PC-9 (cell line): ENCODE measurements around the gene KBTBD8. TPM values are rescaled to one million over a fixed set of nuclear protein-coding genes. Genes with fewer than 3 reads are reported as not detected.

Source experiments
- BruUV-seq: library from RNA; stranded (reverse); fragments of 400-500 nt; replicated peaks from 2 replicates; lab custom pipeline; 2021; lab: Mats Ljungman, UMichigan
- CTCF ChIA-PET: fragments of 300-600 bp; sonication (Branson Sonifier 250); formaldehyde crosslinking; loops from one replicate; lab custom pipeline; 2022; ENCODE audit warnings: antibody characterized with exemption; lab: Charles Lee
- POLR2A ChIA-PET: fragments of 300-600 bp; sonication (Branson Sonifier 250); formaldehyde crosslinking; loops from one replicate; lab custom pipeline; 2022; ENCODE audit warnings: antibody characterized with exemption; ENCODE audit not compliant: unreplicated experiment; lab: Charles Lee
- DNase-seq, 2 experiments: peaks; one replicate each; pipeline versions ENCODE4 v3.0.0 to v3.0.0-alpha.2; 2015 to 2022; ENCODE audit warnings: mixed read lengths in 1 of 2
- H2AFZ ChIP-seq: fragments of 200-600 bp; sonication (generic); 2 replicates; pipeline ENCODE4 v1.8.1; 2017; ENCODE audit warnings: antibody characterized with exemption
- H3F3A ChIP-seq: fragments of 200-600 bp; sonication (generic); 2 replicates; pipeline ENCODE4 v1.8.1; 2017; ENCODE audit warnings: antibody characterized with exemption, mild to moderate bottlenecking, low read depth; ENCODE audit not compliant: insufficient read depth
- H3K27ac ChIP-seq: fragments of 200-600 bp; sonication (generic); 2 replicates; pipeline ENCODE4 v1.6.1; 2016; ENCODE audit warnings: mixed run types
- H3K27me3 ChIP-seq: fragments of 200-600 bp; sonication (generic); 2 replicates; pipeline ENCODE4 v1.6.1; 2016; ENCODE audit warnings: low read depth, mixed run types; ENCODE audit not compliant: insufficient read depth
- H3K36me3 ChIP-seq: fragments of 200-600 bp; sonication (generic); 2 replicates; pipeline ENCODE4 v1.6.1; 2016; ENCODE audit warnings: low read depth, mixed run types
- H3K4me1 ChIP-seq: fragments of 200-600 bp; sonication (generic); replicated peaks from 2 replicates; pipeline ENCODE4 v1.6.1; 2016; ENCODE audit warnings: mixed run types; ENCODE audit not compliant: insufficient read depth
- H3K4me2 ChIP-seq: fragments of 200-600 bp; sonication (generic); 2 replicates; pipeline ENCODE4 v1.6.1; 2017; ENCODE audit warnings: mixed run types
- H3K4me3 ChIP-seq: fragments of 200-600 bp; sonication (generic); 2 replicates; pipeline ENCODE4 v1.6.1; 2016; ENCODE audit warnings: mixed run types
- H3K79me2 ChIP-seq: fragments of 200-600 bp; sonication (generic); 2 replicates; pipeline ENCODE4 v1.6.1; 2017; ENCODE audit warnings: low read depth, mixed run types
- H3K9me2 ChIP-seq: fragments of 200-600 bp; sonication (generic); 2 replicates; pipeline ENCODE4 v1.8.1; 2017; ENCODE audit warnings: mild to moderate bottlenecking; ENCODE audit not compliant: insufficient read depth
- H3K9me3 ChIP-seq: fragments of 200-600 bp; sonication (generic); 2 replicates; pipeline ENCODE4 v1.8.1; 2016; ENCODE audit warnings: low read depth; ENCODE audit not compliant: insufficient read depth
- H4K20me1 ChIP-seq: fragments of 200-600 bp; sonication (generic); 2 replicates; pipeline ENCODE4 v1.8.1; 2017; ENCODE audit not compliant: insufficient read depth
- EZH2 ChIP-seq: fragments of 200-600 bp; sonication (generic); IDR thresholded peaks from 2 replicates; pipeline ENCODE4 v1.8.0; 2017; ENCODE audit warnings: antibody characterized with exemption, low read depth
- intact Hi-C: fragments of 100-400 bp; cut with micrococcal nuclease; formaldehyde crosslinking; loops from one replicate; pipeline ENCODE4 v1.10.0; 2022; ENCODE audit not compliant: unreplicated experiment
- total RNA-seq: library from RNA; stranded (reverse); gene quantifications from 2 replicates; pipeline ENCODE4 v1.2.3, GENCODE V29; 2021
- TF ChIP-seq, protein P1 (sequence below): fragments of 200-600 bp; sonication (generic); conservative IDR thresholded peaks from 2 replicates; pipeline ENCODE4 v1.6.1; 2017; ENCODE audit warnings: mixed run types, antibody characterized with exemption, mild to moderate bottlenecking, moderate library complexity

KBTBD8 gene
- total RNA-seq, 1 experiment from 2014 or later, result not detected

GRCh38 chr3:66952357-66952756, 45.8 kb upstream of the KBTBD8 start:
- Histone ChIP-seq H4K20me1 (no peaks in the 10 kb centered on the region), H3K4me3 (no peak overlapping the region), H3K79me2 (no peaks in the 10 kb centered on the region), H3K4me1 (no peaks in the 10 kb centered on the region), H3K27me3 (peaks cover 34% of the 10 kb centered on the region), H3K4me2 (no peak overlapping the region), H2AFZ (no peak overlapping the region), H3F3A (no peaks in the 10 kb centered on the region), H3K27ac (no peak overlapping the region), H3K9me2 (no peaks in the 10 kb centered on the region), H3K36me3 (no peaks in the 10 kb centered on the region), H3K9me3 (no peaks in the 10 kb centered on the region)
- TF ChIP-seq, protein P1, sequence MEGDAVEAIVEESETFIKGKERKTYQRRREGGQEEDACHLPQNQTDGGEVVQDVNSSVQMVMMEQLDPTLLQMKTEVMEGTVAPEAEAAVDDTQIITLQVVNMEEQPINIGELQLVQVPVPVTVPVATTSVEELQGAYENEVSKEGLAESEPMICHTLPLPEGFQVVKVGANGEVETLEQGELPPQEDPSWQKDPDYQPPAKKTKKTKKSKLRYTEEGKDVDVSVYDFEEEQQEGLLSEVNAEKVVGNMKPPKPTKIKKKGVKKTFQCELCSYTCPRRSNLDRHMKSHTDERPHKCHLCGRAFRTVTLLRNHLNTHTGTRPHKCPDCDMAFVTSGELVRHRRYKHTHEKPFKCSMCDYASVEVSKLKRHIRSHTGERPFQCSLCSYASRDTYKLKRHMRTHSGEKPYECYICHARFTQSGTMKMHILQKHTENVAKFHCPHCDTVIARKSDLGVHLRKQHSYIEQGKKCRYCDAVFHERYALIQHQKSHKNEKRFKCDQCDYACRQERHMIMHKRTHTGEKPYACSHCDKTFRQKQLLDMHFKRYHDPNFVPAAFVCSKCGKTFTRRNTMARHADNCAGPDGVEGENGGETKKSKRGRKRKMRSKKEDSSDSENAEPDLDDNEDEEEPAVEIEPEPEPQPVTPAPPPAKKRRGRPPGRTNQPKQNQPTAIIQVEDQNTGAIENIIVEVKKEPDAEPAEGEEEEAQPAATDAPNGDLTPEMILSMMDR, result no peak
- TF ChIP-seq EZH2, result no peak
- CTCF ChIA-PET, result no interaction called here
- no TSS peak for BruUV-seq
- intact Hi-C loops, result no loop called here
- POLR2A ChIA-PET, result no interaction called here
- DNase-seq, result no peak

GRCh38 chr3:66953934-66954445, 44.1 kb upstream of the KBTBD8 start:
- H4K20me1 ChIP-seq, result no peaks in the 10 kb centered on the region
- H3K4me2 ChIP-seq, result no peak overlapping the region
- BruUV-seq, result no TSS peak
- no peaks in the 10 kb centered on the region for H3K36me3 ChIP-seq
- H3K4me1 ChIP-seq, result no peaks in the 10 kb centered on the region
- no peak for TF ChIP-seq EZH2
- TF ChIP-seq, protein P1, result no peak
- POLR2A ChIA-PET, result no interaction called here
- H2AFZ ChIP-seq, result no peak overlapping the region
- H3K79me2 ChIP-seq, result no peaks in the 10 kb centered on the region
- no peaks in the 10 kb centered on the region for H3F3A ChIP-seq
- intact Hi-C loops, result no loop called here
- H3K9me2 ChIP-seq, result no peaks in the 10 kb centered on the region
- peaks cover 43% of the 10 kb centered on the region for H3K27me3 ChIP-seq
- no peak overlapping the region for H3K4me3 ChIP-seq
- DNase-seq, result no peak
- no peak overlapping the region for H3K27ac ChIP-seq
- H3K9me3 ChIP-seq, result no peaks in the 10 kb centered on the region
- CTCF ChIA-PET, result no interaction called here

DNA sequence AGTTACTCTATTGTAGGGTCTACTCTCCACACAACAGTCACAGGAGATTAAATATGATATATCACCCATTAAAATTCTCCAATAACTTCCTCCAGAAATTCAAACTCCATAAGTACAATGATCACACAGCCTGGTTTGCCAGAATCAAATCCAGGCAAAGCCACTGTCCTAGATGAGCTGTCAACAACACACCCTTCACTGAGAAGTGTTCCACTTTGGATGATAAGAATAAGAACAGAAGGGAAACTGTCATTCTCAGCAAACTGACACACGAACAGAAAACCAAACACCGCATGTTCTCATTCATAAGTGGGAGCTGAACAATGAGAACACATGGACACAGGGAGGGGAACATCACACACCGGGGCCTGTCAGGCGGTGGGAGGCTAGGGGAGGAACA, 41.4 kb upstream of the KBTBD8 start:
- no peaks in the 10 kb centered on the region for H3K36me3 ChIP-seq
- H3K27ac ChIP-seq, result no peak overlapping the region
- H4K20me1 ChIP-seq, result no peaks in the 10 kb centered on the region
- no peaks in the 10 kb centered on the region for H3K9me2 ChIP-seq
- H3K27me3 ChIP-seq, result peaks cover 52% of the 10 kb centered on the region
- no peak overlapping the region for H3K4me2 ChIP-seq
- no peaks in the 10 kb centered on the region for H3K4me1 ChIP-seq
- no peaks in the 10 kb centered on the region for H3K79me2 ChIP-seq
- CTCF ChIA-PET, result no interaction called here
- no peak for DNase-seq
- BruUV-seq, result no TSS peak
- POLR2A ChIA-PET, result no interaction called here
- no peak overlapping the region for H2AFZ ChIP-seq
- no peaks in the 10 kb centered on the region for H3K9me3 ChIP-seq
- no peak overlapping the region for H3K4me3 ChIP-seq
- no peaks in the 10 kb centered on the region for H3F3A ChIP-seq
- intact Hi-C loops, result no loop called here
- TF ChIP-seq, protein P1, result no peak
- no peak for TF ChIP-seq EZH2
